NCI-H1092 (cell line): ENCODE data around the gene CASP6.
"Not testable (repeated sequence)": the region's sequence is repeated elsewhere in the genome, so short reads cannot be mapped to it uniquely, and the experiment has no call there.

Source experiments
- DNase-seq: peaks from one replicate; lab custom pipeline; 2025; lab: John Stamatoyannopoulos, UW

The CASP6 gene

DNA sequence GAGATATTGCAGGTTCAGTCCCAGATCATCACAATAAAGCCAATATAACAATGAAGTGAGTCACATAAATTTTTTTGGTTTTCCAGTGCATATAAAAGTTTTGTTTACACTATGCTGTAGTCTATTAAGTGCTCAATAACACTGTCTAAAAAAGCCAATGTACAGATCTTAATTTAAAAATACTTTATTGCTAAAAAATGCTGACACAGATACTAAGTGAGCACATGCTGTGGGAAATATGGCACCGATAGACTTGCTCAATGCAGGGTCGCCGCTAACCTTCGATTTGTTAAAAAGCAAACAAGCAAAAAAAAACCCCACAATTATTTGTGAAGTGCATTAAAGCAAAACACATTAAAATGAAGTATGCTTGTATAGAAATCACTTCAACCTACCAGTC lies 16.4 kb upstream of the CASP6 start:
- no peak for DNase-seq

DNA sequence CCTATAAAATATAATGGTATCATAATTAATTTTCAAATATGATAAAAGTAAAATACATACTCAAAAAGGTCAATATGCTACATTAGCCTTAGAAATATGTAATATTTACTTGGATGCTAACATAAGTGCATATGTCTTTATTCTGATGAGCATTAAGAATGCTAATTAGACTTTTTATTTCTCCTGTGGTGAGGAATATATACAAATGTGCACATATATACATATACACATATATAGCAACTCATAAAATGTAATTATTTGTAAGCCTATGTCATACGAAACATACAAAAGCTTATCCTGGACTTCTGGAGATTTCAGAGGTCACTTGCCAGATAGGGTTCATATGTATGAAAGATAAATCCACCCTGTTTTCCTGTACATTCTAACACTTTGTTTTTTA lies 15.5 kb upstream of the CASP6 start:
- DNase-seq = no peak

DNA sequence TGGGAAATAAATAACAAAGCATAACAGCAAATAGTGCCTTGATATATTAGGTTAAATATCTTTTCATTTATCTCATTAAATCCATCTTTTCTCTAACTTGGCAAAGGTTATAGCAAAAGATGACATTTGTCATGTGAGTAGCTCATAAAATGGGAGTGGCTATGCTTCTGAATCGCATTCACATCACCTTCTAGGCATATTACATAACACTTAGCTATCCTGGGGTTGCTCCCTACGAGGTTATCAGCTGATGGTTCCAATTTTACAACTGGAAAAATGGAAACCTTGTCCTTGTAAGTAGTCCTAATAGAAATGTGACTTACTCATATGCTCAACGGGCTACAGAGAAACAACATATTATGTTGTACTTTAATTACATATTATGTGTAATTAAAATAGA lies 10.3 kb upstream of the CASP6 start:
- no peak for DNase-seq

DNA sequence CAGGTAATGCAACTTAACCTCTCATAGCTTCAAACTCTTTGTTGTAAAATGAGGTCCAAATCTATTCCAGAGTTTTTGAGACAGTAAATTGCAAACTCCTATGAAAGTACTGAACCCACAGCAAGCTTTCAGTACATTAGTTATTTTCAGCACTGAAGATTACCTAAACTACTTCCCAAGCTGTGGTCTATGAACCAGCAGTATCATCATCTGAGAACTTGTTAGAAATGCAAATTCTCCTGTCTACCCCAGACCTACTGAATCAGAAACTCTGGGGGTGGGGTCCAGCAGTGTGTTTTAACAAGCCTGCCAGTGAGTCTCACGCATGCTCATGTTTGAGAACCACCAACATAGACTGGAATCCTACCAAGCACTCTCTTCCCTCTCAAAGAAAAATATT lies 5.7 kb upstream of the CASP6 start:
- DNase-seq = no peak

DNA sequence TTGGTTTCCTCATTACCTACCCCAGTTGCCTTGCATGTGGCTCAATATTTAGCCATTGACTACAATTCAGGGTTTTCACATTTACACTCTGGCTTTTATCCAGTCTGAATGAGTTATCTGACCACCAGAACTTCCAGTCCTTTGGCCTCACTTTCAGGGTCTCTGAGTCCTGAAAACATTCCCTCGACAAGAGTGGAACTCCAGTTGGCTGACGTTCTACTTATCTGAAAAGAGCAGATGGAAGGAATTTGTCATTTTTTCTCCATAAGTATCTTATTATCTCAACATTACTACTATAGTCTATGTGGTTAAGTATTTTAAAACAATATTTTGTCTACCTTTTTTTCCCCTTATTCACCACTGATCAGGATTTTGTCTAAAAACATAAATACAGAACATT lies 5.2 kb upstream of the CASP6 start:
- DNase-seq = no peak

DNA sequence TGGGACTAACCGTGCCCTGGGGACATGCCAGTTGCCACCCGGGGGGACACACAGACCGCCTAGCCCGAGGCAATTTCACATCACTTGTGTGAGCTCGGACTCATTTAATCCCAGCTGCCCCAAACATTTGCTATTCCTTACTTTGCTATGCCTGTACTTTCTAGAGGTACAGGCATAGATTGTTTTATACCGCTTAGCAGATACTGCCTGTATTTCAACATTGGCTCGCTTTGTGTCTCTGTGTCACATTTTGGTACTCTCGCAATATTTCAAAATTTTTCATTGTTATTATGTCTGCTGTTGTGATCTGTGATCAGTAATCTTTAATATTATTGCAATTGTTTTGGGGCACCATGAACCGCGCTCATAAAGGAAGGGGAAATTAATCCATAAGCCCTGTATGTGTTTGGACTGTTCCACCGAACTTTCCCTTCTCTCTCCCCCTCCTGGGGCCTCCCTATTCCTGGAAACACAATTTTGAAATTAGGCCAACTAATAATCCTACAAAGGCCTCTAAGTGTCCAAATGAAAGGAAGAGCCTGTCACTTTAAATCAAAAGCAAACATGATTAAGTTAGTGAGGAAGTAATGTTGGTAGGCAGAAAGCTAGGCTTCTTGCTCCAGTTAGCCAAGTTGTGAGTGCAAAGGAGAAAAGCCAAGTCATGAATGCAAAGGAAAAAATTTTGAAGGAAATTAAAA lies 568 bp upstream of the CASP6 start:
- no peak for DNase-seq

DNA sequence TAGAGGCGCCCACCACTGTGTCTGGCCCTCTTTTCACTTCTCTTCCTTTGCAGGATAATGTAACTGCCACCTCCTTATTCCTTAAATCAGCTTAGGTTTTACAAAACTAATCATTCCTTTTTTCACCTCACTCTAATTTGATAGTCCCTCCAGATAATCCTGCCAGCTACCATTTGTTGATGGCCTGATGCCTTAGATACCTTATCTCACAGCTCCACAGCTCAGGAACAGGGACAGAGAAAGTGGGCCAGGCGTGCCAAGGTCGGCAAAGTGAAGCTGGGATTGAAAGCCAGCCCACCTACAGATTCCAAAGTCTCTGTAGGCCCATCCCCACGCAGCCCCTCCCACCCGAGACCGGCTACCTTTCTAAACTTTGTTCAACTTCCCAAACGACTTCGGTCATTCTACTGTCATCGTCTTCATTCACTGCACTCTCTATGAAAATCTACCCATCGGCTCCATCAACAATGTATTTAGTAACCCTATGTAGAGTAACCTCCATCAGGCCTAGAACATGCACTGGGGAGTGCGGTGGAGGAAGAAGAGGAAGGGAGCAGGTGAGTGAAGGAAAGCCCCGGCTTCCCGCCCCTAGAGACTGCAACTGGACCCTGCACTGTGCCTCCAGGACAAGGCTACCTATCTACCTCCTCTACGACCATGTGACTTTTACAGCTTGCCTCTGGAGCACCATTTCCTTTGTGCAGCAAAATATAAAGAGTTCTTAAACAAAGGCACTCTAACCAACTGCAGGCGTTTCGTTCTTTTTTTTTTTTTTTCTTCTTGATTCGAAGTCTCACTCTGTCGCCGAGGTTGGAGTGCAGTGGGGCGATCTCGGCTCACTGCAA lies 1.5 kb downstream of the CASP6 start:
- no peak for DNase-seq

DNA sequence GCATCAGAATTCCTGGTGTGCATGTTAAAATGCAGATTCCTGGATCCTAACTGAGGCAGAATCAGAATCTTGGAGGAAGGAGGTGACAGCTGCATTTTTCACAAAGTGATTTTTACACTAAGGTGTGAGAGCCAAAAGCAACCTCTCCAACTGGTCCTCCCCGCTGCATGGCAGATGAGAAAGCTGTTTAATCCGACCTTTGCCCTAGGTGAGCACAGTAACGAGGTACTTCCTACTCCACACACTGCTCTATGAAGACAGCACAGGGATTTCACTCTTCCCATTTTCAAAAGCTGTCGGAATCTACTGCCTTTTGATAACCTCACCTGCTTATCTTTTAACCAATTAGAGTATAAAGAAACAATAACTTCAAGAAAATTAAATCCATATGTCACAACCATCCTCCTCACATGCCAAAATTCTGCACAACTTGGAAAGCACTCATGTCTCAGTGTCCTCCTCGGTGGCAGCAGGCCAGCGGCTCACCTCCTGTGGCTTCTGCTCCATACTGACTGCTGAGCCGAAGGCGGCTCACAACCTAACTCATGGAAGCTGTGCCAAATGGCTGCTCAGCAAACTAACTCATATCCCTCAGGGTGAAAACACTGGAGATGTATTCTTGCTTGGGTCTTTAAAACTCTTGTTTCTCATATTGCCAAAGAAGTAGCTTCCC lies 3.6 kb downstream of the CASP6 start:
- no peak for DNase-seq

DNA sequence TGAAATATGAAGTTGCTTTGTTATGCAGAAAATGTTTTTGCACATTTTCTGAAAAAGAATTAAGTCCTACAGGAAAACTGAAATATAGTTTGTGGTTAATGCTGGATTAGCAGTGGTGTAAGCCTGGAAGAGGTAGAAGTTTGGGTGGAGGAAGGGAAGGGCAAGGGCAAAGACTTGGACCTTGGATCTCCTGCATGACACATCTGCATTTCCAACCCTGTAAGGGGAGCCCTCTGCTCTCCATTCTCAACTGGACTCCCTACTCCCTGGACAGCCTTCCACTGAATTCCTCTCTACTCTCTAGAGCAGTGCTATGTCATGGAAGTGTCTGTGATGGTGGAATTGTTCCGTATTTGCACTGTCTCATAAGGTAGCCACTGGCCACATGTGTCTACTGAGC lies 4.6 kb downstream of the CASP6 start:
- no peak for DNase-seq

DNA sequence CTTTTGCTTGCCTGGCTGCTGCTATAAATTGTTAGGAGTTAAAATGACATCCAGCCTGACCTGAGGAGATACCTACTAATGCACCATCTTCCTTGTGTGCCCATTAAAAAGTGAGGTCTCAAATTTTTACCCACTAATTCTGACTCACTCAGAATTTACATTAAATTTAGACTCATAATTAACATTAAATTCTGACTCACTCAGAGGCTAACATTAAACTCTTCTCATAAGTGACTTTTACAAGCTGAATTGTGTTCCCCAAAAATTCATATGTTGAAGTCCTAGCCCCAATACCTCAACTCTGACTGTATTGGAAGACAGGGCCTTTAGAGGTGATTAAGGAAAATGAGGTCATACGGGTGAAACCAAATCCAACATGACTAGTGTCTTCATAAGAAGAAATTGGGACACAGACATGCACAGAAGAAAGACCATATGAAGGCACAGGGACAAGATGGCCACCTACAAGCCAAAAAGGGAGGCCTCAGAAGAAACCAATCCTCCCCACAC lies 11.8 kb downstream of the CASP6 start:
- no peak for DNase-seq

DNA sequence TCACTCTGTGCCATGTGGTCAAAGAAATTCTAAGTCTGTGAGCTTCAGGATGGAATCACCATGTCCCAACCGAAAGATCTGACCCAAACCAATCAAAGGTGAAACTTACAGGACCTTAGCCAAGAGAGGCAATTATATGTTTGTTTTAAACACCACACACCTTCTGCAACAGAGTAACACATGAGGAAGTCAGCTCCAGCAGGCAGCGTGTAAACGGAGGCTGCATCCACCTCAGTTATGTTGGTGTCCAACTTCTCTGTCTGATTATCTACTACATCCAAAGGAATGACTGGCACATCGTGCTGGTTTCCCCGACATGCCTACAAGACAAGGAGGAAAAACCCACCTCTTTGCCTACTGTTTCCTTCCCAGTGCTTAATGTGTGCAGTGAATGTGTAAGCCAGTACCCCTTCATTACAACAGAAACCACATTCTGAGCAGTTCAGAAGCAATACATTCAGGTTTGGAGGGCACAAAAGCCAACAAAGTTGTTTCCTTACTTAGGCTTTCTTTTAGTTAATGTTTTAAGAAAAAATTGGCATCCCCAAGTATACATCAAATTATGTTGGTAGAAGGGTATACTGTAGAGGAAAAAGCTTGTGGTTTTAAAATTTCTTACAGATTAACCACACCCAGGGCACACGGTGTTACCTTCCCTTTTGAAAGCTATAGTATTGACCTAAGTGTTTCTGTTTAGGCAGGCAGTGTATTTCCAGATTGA lies 12.4 kb downstream of the CASP6 start:
- DNase-seq = no peak

DNA sequence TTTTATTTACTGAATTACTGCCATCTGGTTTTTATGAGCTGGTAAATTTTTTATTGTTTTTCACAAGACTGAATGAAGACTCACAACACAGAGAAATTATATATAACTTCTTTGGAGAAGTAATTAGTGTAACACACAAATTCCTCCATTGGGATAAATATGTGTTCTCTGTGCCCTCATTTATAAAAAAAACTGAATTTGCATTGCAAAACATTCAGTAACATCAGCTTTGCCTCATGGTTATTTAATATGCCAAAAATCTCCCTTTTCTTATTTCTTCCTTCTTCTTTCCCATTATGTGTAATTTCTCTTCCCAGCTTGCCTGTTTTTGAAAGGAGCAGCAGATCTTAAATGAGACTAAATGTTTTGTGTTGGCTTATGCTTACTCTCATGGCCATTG lies 18.5 kb downstream of the CASP6 start:
- no peak for DNase-seq

DNA sequence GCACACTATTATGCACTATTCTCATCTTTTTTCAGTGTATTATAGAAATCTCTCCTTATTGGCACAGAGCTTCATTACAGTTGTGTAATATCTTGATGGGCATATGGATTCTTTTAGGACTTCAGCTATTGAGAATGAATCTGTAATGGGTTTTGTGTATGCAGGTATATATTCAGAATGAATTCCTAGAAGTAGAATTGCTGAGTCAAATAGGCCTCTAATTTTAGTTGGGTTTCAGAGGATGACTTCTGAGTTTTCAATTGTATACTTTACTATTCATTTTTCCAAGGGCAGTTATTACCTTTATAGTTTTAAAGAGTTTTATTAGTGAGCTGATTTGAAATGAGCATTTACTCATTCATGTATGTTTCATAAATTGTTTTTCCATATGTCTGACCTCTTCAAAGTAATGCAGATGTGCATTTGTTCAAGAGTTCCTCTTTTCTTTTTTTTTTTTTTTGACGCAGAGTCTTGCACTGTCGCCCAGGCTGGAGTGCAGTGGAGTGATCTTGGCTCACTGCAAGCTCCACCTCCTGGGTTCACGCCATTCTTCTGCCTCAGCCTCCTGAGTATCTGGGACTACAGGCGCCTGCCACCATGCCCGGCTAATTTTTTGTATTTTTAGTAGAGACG lies 19.5 kb downstream of the CASP6 start:
- DNase-seq = no peak

DNA sequence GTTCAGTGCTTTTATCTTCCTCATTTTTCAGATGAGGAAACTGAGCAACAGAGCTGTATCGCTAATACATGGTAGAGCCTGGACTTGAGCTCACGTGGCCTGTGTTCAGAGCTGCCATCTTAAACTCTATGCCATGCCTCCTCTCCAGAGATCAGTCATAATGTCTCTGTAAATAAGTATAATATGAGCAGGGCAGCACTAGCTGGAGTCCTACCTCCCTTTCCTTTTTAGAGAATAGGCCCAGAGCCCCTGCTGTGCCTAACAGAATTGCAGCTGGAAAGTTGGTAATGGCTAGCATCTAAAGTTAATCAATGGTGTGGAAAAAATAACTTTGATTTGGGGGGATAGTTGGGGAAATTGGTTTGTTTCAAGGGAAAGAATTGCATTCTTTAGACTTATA lies 20.4 kb downstream of the CASP6 start:
- DNase-seq = no peak

DNA sequence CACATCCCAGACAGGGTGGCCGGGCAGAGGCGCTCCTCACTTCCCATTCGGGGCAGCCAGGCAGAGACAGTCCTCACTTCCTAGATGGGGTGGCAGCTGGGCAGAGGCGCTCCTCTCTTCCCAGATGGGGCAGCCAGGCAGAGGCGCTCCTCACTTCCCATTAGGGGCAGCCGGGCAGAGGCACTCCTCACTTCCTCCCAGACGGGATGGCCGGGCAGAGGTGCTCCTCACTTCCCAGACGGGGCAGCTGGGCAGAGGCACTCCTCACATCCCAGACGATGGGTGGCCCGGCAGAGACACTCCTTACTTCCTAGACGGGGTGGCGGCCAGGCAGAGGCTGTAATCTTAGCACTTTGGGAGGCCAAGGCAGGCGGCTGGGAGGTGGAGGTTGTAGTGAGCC lies 24.3 kb downstream of the CASP6 start:
- not testable (repeated sequence) for DNase-seq

DNA sequence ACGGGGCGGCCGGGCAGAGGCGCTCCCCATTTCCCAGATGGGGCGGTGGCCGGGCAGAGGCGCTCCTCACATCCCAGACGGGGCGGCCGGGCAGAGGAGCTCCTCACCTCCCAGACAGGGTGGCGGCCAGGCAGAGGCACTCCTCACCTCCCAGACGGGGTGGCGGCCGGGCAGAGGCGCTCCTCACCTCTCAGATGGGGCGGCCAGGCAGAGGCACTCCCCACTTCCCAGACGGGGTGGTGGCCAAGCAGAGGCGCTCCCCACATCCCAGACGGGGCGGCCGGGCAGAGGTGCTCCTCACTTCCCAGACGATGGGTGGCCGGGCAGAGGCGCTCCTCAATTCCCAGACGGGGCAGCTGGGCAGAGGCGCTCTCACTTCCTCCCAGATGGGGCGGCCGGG lies 24.8 kb downstream of the CASP6 start:
- not testable (repeated sequence) for DNase-seq

DNA sequence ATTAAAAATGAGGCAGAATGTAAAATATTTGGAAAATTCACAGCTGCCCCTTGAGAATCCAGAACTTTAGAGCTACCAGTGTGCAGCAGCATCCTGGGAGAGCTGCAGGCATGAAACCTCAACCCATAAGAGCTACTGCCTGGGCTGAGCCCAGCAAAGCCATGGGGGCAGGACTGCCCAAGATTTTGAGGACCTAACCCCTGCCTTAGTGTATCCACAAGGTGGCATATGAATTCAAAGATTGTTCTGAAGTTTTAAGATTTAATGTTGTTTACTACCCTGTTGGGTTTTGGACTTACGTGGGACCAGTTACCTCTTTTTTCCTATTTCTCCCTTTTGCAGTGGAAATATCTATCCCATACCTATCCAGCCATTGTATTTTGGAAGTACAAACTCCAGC lies 26.4 kb downstream of the CASP6 start:
- DNase-seq = no peak

DNA sequence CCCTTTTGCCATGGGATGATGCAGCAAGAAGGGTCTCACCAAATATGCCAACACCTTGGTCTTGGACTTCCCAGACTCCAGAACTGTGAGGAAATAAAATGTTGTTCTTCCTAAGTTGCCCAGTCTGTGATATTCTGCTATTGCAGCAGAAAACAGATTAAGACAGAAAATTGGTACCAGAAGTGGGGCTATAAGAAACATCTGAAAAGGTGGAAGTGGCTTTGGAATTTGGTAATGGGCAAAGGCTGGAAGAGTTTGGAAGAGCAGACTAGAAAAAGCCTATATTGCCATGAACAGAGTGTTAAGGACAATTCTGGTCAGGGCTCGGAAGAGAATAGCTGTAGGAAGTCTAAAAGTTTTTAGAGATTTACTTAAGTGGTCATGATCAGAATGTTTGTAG lies 27.4 kb downstream of the CASP6 start:
- DNase-seq = no peak

DNA sequence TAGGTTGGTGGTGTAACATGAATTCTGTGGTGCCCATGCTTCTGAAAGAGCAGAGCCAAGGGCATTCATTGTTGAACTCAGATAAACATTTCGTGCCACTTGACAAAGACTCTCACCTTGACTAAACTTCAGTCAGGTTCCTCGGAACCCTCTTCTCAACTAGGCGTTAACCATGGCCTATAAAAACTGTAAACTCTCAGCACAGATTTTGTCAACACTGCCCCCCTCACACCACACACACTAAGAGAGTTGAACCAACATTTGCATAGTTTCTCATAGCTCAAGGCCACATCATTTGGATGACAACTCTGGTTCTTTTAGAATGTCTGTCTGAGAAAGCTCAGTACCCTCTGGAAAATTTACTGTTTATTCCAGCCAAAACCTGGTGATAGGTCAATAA lies 28.1 kb downstream of the CASP6 start:
- DNase-seq = no peak

DNA sequence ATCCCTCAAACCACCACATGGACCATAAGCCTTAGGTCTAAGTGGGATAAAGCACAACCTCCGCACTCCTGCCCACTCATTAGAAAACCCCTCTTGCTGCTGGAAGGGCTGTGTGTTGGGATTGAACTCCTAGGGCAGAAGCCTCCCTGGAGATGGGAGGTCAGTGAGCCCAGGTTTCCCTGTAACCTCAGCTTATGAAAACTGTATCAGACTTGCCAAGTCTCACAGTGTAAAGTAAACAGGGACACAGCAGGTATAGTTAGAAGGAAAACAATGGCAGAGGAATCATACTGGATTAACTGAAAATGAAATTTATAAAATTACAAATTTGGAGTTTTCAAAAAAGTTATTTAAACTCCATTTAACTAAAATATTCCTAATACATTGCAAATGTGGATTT lies 29.9 kb downstream of the CASP6 start:
- DNase-seq = no peak

DNA sequence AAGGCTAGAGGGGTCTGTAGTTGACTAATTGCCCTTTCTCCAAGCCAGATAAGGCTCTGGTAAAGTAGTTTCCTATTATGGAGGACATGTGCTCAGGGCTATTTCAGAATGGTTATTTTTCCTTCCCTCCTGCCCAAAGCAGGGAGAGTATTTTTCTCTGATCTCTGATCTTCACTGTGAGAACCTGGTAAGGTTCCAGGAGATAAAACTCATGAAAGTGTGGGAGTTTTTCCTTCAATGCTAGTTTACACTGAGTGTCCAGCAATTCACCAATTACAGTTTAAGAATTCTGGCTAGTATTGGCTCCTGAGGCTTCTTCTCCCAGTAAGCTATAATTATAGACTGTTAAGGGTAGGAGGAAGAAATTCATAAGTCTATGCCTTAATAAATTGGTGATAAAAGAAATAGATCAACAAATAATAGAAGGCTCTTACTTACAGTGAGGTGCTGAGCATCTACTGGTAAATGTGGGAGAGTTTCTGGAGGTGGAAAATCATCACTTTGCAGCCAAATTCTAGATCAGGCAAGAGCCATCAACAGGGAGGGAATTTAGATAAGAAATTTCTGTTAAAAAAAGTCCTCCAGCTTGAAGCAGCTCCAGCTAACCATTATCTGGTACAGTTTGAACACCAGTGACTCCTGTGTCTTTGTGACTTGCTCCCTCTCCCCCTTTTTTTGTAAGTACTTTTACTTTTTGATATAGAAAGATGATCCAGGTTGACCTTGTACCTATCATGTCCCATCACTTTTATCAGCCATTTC lies 30.9 kb downstream of the CASP6 start:
- no peak for DNase-seq
